DOHH2 (cell line): Measurements from ENCODE around the gene TPMT.
"Not testable (repeated sequence)": the region's sequence is repeated elsewhere in the genome, so short reads cannot be mapped to it uniquely, and the experiment has no call there.

Experiments used
- H3F3A ChIP-seq: fragments of 200-600 bp; sonication (generic), shearing (Covaris generic); 2 replicates; pipeline ENCODE4 v1.6.0; 2016; ENCODE audit warnings: antibody characterized with exemption, mild to moderate bottlenecking; ENCODE audit not compliant: control insufficient read depth, insufficient read depth
- H3K27ac ChIP-seq: fragments of 200-600 bp; sonication (generic); 2 replicates; pipeline ENCODE4 v1.5.1; 2014; ENCODE audit warnings: low read depth, mild to moderate bottlenecking, low read length, moderate library complexity
- H3K27me3 ChIP-seq: fragments of 200-600 bp; sonication (generic); 2 replicates; pipeline ENCODE4 v1.6.1; 2014; ENCODE audit warnings: mild to moderate bottlenecking, low read length, mixed read lengths; ENCODE audit not compliant: control insufficient read depth
- H3K36me3 ChIP-seq: fragments of 200-600 bp; sonication (generic); 2 replicates; pipeline ENCODE4 v1.6.1; 2014; ENCODE audit warnings: mild to moderate bottlenecking, low read length, moderate library complexity, mixed read lengths; ENCODE audit not compliant: control insufficient read depth
- H3K4me1 ChIP-seq: fragments of 200-600 bp; sonication (generic); 2 replicates; pipeline ENCODE4 v1.6.1; 2014; ENCODE audit warnings: mild to moderate bottlenecking, low read length, mixed read lengths; ENCODE audit not compliant: control insufficient read depth
- H3K4me2 ChIP-seq: fragments of 200-600 bp; sonication (generic); 2 replicates; pipeline ENCODE4 v1.6.0; 2014; ENCODE audit warnings: mild to moderate bottlenecking, low read length, moderate library complexity
- H3K4me3 ChIP-seq: fragments of 200-600 bp; sonication (generic); 2 replicates; pipeline ENCODE4 v1.5.1; 2014; ENCODE audit warnings: mild to moderate bottlenecking, low read length, mixed read lengths
- H3K79me2 ChIP-seq: fragments of 200-600 bp; sonication (generic); 2 replicates; pipeline ENCODE4 v1.6.1; 2014; ENCODE audit warnings: mild to moderate bottlenecking, low read length, mixed read lengths; ENCODE audit not compliant: control insufficient read depth
- H3K9me2 ChIP-seq: fragments of 200-600 bp; sonication (generic); replicated peaks from 2 replicates; pipeline ENCODE4 v1.6.1; 2014; ENCODE audit warnings: mild to moderate bottlenecking, low read length, mixed read lengths; ENCODE audit not compliant: control insufficient read depth
- H3K9me3 ChIP-seq: fragments of 200-600 bp; sonication (generic); 2 replicates; pipeline ENCODE4 v1.6.1; 2014; ENCODE audit warnings: antibody characterized with exemption, low read length, mixed read lengths; ENCODE audit not compliant: control insufficient read depth, insufficient read depth
- H4K20me1 ChIP-seq: fragments of 200-600 bp; sonication (generic); 2 replicates; pipeline ENCODE4 v1.6.0; 2014; ENCODE audit warnings: low read depth, mild to moderate bottlenecking, antibody characterized with exemption, low read length, moderate library complexity; ENCODE audit not compliant: control insufficient read depth, insufficient read depth
- CTCF ChIP-seq: fragments of 200-600 bp; sonication (generic); IDR thresholded peaks from one replicate; pipeline ENCODE4 v1.5.1; 2014; ENCODE audit warnings: antibody characterized with exemption, mild to moderate bottlenecking, low read depth, low read length; ENCODE audit not compliant: poor library complexity, severe bottlenecking
- EZH2phosphoT487 ChIP-seq: fragments of 200-600 bp; sonication (generic); IDR thresholded peaks from 2 replicates; pipeline ENCODE4 v1.6.1; 2017; ENCODE audit warnings: borderline replicate concordance, mild to moderate bottlenecking, antibody characterized with exemption, low read length, moderate library complexity, mixed read lengths

Gene TPMT

GRCh38 chr6:18179770-18180356, 25.0 kb upstream of the TPMT start:
- Histone ChIP-seq H3F3A (no peaks in the 10 kb centered on the region), H3K4me3 (no peak overlapping the region), H3K4me1 (no peaks in the 10 kb centered on the region), H3K36me3 (no peaks in the 10 kb centered on the region; the same call in 1 of the 2 replicates), H3K9me3 (no peaks in the 10 kb centered on the region), H4K20me1 (no peaks in the 10 kb centered on the region), H3K9me2 (no peaks in the 10 kb centered on the region), H3K27ac (no peak overlapping the region), H3K27me3 (no peaks in the 10 kb centered on the region), H3K79me2 (no peaks in the 10 kb centered on the region), H3K4me2 (no peak overlapping the region)
- TF ChIP-seq EZH2phosphoT487 (no peak), CTCF (no peak)

- Histone ChIP-seq H4K20me1 (no peaks in the 10 kb centered on the region), H3K27ac (no peak overlapping the region), H3K9me3 (no peaks in the 10 kb centered on the region), H3K79me2 (no peaks in the 10 kb centered on the region), H3K9me2 (no peaks in the 10 kb centered on the region), H3K36me3 (peaks cover 3% of the 10 kb centered on the region; the same call in 1 of the 2 replicates), H3F3A (no peaks in the 10 kb centered on the region), H3K4me3 (no peak overlapping the region), H3K27me3 (no peaks in the 10 kb centered on the region), H3K4me1 (no peaks in the 10 kb centered on the region), H3K4me2 (no peak overlapping the region)
- TF ChIP-seq EZH2phosphoT487, result no peak
- no peak for TF ChIP-seq CTCF
Measured at GRCh38 chr6:18178960-18179615, 24.2 kb upstream of the TPMT start.

- Histone ChIP-seq H3K9me3 (no peaks in the 10 kb centered on the region), H3K4me3 (no peak overlapping the region), H3K4me2 (no peak overlapping the region), H3K79me2 (no peaks in the 10 kb centered on the region), H3K36me3 (peaks cover 3% of the 10 kb centered on the region; the same call in 1 of the 2 replicates), H3K27ac (no peak overlapping the region), H3K27me3 (no peaks in the 10 kb centered on the region), H3K9me2 (no peaks in the 10 kb centered on the region), H3K4me1 (no peaks in the 10 kb centered on the region), H3F3A (no peaks in the 10 kb centered on the region), H4K20me1 (no peaks in the 10 kb centered on the region)
- TF ChIP-seq CTCF (no peak), EZH2phosphoT487 (no peak)
Measured at GRCh38 chr6:18177286-18177965, 22.5 kb upstream of the TPMT start.

- H3K79me2 ChIP-seq, H3K27ac ChIP-seq, H3K9me3 ChIP-seq, H3K4me1 ChIP-seq, H3K4me2 ChIP-seq, H3K27me3 ChIP-seq, H3K36me3 ChIP-seq, H4K20me1 ChIP-seq, H3F3A ChIP-seq, H3K4me3 ChIP-seq, H3K9me2 ChIP-seq: not testable (repeated sequence)
Measured at GRCh38 chr6:18176198-18176597, 21.3 kb upstream of the TPMT start.
